ENCODE measurements around the gene DYNLT2B.

DNA sequence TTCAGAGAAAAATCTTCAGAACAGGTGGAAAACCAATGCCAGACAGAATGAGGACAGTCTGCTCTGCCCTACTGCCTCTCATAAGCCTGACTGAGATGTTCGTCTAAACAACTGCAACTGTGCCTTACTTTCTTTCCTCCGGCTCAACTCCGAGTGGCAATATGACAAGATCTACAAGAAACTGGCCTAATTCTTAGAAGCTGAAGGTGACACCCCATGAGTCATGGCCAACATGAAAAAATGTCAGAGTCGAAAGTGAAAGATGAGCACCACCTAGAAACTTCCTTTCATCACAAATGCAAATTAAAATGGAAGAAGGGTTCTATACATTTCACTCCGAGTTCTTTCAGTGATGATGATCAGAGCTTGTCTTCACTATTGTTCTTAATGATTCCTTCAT, 43.5 kb downstream of the DYNLT2B start:
- TF ChIP-seq, protein P1, sequence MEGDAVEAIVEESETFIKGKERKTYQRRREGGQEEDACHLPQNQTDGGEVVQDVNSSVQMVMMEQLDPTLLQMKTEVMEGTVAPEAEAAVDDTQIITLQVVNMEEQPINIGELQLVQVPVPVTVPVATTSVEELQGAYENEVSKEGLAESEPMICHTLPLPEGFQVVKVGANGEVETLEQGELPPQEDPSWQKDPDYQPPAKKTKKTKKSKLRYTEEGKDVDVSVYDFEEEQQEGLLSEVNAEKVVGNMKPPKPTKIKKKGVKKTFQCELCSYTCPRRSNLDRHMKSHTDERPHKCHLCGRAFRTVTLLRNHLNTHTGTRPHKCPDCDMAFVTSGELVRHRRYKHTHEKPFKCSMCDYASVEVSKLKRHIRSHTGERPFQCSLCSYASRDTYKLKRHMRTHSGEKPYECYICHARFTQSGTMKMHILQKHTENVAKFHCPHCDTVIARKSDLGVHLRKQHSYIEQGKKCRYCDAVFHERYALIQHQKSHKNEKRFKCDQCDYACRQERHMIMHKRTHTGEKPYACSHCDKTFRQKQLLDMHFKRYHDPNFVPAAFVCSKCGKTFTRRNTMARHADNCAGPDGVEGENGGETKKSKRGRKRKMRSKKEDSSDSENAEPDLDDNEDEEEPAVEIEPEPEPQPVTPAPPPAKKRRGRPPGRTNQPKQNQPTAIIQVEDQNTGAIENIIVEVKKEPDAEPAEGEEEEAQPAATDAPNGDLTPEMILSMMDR (conservative IDR thresholded peaks at IDR 0.05; ENCODE audit: low read length) = no peak
- no peak for TF ChIP-seq EZH2phosphoT487 (IDR thresholded peaks at IDR 0.05; ENCODE audit: borderline replicate concordance)
